Skeletal muscle tissue (tissue), 5 donors: Measurements from ENCODE around the gene ZNF638. TPM values are rescaled to one million over a fixed set of nuclear protein-coding genes. Genes with fewer than 3 reads are reported as not detected.

Source experiments
- H3K27ac ChIP-seq: one replicate; pipeline ENCODE4 v1.7.0; 2013; ENCODE audit warnings: mild to moderate bottlenecking, low read depth, low read length, inconsistent platforms
- H3K27me3 ChIP-seq, 3 donors: one replicate each; pipeline ENCODE4 v1.7.0; 2013; ENCODE audit warnings: low read length in 3 of 3; ENCODE audit not compliant: control insufficient read depth in 3 of 3, insufficient read depth in 3 of 3
- H3K36me3 ChIP-seq, 3 donors: one replicate each; pipeline ENCODE4 v1.7.0; 2013; ENCODE audit warnings: low read length in 3 of 3; ENCODE audit not compliant: control insufficient read depth in 3 of 3, insufficient read depth in 3 of 3
- H3K4me1 ChIP-seq, 3 donors: one replicate each; pipeline ENCODE4 v1.7.0; 2013; ENCODE audit warnings: low read length in 3 of 3, mild to moderate bottlenecking in 3 of 3; ENCODE audit not compliant: control insufficient read depth in 3 of 3, insufficient read depth in 3 of 3
- H3K4me3 ChIP-seq, 3 donors: one replicate each; pipeline ENCODE4 v1.7.0; 2013; ENCODE audit warnings: low read length in 3 of 3
- H3K9ac ChIP-seq, 3 donors: one replicate each; pipeline ENCODE4 v1.7.0; 2013; ENCODE audit warnings: low read length in 3 of 3, mild to moderate bottlenecking in 3 of 3, moderate library complexity in 2 of 3, low read depth in 1 of 3
- H3K9me3 ChIP-seq, 3 donors: one replicate each; pipeline ENCODE4 v1.7.0; 2013; ENCODE audit warnings: low read length in 3 of 3; ENCODE audit not compliant: control insufficient read depth in 3 of 3
- small RNA-seq: library from RNA; depleted of rRNA; stranded (forward); fragments of <200 nt; gene quantifications from one replicate; pipeline ENCODE3, GENCODE V24; 2014
- total RNA-seq: library from RNA; depleted of rRNA; stranded (reverse); fragments of >200 nt; gene quantifications from one replicate; pipeline ENCODE4 v1.2.3, GENCODE V29; 2014
- donor health status: Osteomylitis.

Gene ZNF638
- total RNA-seq, 1 donor from 2014 or later = 187 TPM

DNA sequence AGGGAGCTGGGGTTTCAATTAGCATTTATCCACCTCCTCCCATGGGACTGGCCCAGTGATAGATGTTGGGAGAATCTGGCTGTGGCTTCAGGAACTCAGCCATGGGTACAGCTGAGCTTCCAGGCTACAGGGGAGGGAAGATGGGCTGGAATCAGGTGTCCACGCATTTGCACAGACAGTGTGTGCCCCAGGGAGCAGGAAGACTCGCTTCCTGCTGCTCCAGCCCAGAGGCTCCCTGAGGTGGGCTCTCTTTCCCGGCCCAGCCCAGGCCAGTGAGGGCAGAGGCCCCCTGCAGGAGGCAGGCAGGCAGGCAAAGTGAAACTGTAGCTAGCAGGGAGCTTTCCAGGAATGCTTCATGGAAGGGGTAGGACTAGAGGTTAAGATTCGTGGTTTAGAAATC is 150.5 kb downstream of the ZNF638 start:
- H3K4me3 ChIP-seq = no peak overlapping the region
- peaks cover 19 to 33% (median 28%) of the 10 kb centered on the region in 3 donors for H3K36me3 ChIP-seq

DNA sequence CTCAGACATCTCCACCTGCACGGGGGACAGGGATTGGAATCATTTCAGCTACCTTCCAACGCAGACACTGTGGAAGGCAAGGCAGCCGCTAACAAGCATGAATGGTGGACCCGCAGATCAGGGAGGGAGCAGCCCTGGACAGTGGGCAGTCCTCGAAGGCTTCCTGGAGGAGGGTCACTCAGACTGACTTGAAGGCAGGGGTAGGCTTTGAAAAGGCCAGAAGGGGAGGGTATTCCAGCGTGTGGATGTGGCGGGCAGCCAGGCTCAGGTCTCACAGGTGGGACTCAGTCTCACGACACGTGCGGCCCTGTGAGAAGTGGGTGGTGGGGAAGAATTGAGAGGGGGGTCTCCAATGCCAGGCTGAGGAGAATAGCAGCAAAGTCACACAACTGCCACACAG is 151.7 kb downstream of the ZNF638 start:
- Histone ChIP-seq H3K4me1 (peaks cover 8 to 27% (median 10%) of the 10 kb centered on the region in 3 donors), H3K36me3 (peaks cover 19 to 33% (median 28%) of the 10 kb centered on the region in 3 donors)

More for the DNA sequence above, 150.5 kb downstream of the ZNF638 start:
- peaks cover 12 to 33% (median 18%) of the 10 kb centered on the region in 3 donors for H3K4me1 ChIP-seq
- no peaks in the 10 kb centered on the region for H3K9me3 ChIP-seq
- H3K27me3 ChIP-seq = no peaks in the 10 kb centered on the region
- H3K9ac ChIP-seq = peak overlapping the region in 1 of 3 donors; percentile 27
- H3K27ac ChIP-seq = no peak overlapping the region

DNA sequence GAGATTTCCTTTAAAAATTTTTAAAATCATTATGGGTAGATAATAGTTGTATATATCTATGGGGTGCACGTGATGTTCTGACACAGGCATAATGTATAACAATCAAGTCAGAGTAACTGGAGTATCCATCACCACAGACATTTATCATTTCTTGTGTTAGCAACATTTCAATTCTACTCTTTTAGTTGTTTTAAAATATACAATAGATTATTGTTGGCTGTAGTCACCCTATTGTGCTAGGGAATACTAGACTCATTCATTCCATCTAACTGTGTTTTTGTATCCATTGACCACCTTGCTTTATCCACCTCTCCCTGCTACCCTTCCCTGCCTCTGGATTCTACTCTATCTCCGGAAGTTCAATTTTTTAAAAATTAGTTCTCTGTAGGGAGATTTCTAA is 152.8 kb downstream of the ZNF638 start:
- H3K9me3 ChIP-seq = no peaks in the 10 kb centered on the region
- H3K27ac ChIP-seq = no peak overlapping the region
- peaks cover 11 to 34% (median 12%) of the 10 kb centered on the region in 3 donors for H3K4me1 ChIP-seq
- no peak overlapping the region for H3K4me3 ChIP-seq
- H3K36me3 ChIP-seq = peaks cover 19 to 33% (median 28%) of the 10 kb centered on the region in 3 donors
- H3K9ac ChIP-seq = no peak overlapping the region
- H3K27me3 ChIP-seq = no peaks in the 10 kb centered on the region

More for the DNA sequence above, 151.7 kb downstream of the ZNF638 start:
- no peak overlapping the region for H3K27ac ChIP-seq
- no peaks in the 10 kb centered on the region for H3K27me3 ChIP-seq
- no peak overlapping the region for H3K4me3 ChIP-seq
- H3K9me3 ChIP-seq = no peaks in the 10 kb centered on the region
- H3K9ac ChIP-seq = no peak overlapping the region

Small RNA genes within 50 kb of the gene (small RNA-seq; reads per million reads assigned to genes)
- gene RNU6-105P = not detected

Other genes with a start within 250 kb of the ZNF638 start
- gene MCEE, start 201.6 kb upstream of the ZNF638 start, total RNA-seq = 15.7 TPM
- gene MPHOSPH10, start 201.1 kb upstream of the ZNF638 start, total RNA-seq = 7.8 TPM
- 5.7 TPM for gene PAIP2B, start 104.7 kb upstream of the ZNF638 start, total RNA-seq
- 88.7 TPM for gene DYSF, start 121.8 kb downstream of the ZNF638 start, total RNA-seq